ENCODE data around the gene SIGLEC15. TPM values are rescaled to one million over a fixed set of nuclear protein-coding genes. Genes with fewer than 3 reads are reported as not detected.

The SIGLEC15 gene
- total RNA-seq, 1 experiment from 2014 or later, result 0.13 TPM

- no peak overlapping the region for H3K23ac ChIP-seq (ENCODE audit: insufficient read length, low read depth, low read length)
- no peak overlapping the region for H2BK120ac ChIP-seq (ENCODE audit: low read depth, low read length, poor library complexity, severe bottlenecking)
- H4K5ac ChIP-seq (ENCODE audit: insufficient read length, low read depth, low read length), result no peak overlapping the region
- H4K20me1 ChIP-seq (ENCODE audit: control insufficient read depth, insufficient read depth, insufficient read length), result no peaks in the 10 kb centered on the region
- no peak overlapping the region for H2BK12ac ChIP-seq (ENCODE audit: insufficient read length, low read depth, low read length)
- H2BK5ac ChIP-seq (ENCODE audit: insufficient read length, low read length), result no peak overlapping the region
- no peaks in the 10 kb centered on the region for H3K4me1 ChIP-seq (ENCODE audit: insufficient read depth, low read length)
- H3K79me1 ChIP-seq (ENCODE audit: insufficient read depth, low read depth, low read length, poor library complexity, severe bottlenecking), result no peaks in the 10 kb centered on the region
- no peak overlapping the region for H2BK20ac ChIP-seq (ENCODE audit: low read depth, low read length, poor library complexity, severe bottlenecking)
- H3K4me2 ChIP-seq (ENCODE audit: insufficient read depth, insufficient read length, low read length), result no peak overlapping the region
- no peak overlapping the region for H3K56ac ChIP-seq (ENCODE audit: insufficient read length, low read depth, low read length)
- no peak overlapping the region for H4K8ac ChIP-seq (replicated peaks; ENCODE audit: insufficient read length, low read depth, low read length)
- no CpG with 5 or more reads among the region's 10 CpGs for WGBS (ENCODE audit: extremely low coverage, insufficient read length, low lambda C conversion rate)
- TF ChIP-seq CTCF (conservative IDR thresholded peaks at IDR 0.05), result peak; percentile 62
- H3K9me3 Mint-ChIP-seq, result no peaks in the 10 kb centered on the region
- no peak overlapping the region for H2BK15ac ChIP-seq (ENCODE audit: low read depth, low read length)
- no peak overlapping the region for H3K9ac ChIP-seq (ENCODE audit: extremely low read depth, insufficient read length, low read length)
- H3K4me1 Mint-ChIP-seq, result peaks cover 12 to 15% of the 10 kb centered on the region in 2 experiments
- H2AK5ac ChIP-seq (ENCODE audit: insufficient read length, low read length), result no peak overlapping the region
- H3K23me2 ChIP-seq (ENCODE audit: insufficient read length, low read depth, low read length, poor library complexity, severe bottlenecking), result no peaks in the 10 kb centered on the region
- no peaks in the 10 kb centered on the region for H3K27me3 Mint-ChIP-seq (ENCODE audit: low read depth)
- no peak overlapping the region for H3K4me3 Mint-ChIP-seq
- DNase-seq, result peak; percentile 59
- H3K27me3 ChIP-seq (ENCODE audit: insufficient read depth, low read length), result no peaks in the 10 kb centered on the region
- H3K27ac Mint-ChIP-seq, result peak overlapping the region in 1 of 3 experiments; percentile 51; a peak in 1 of 7 replicates
- H3K4ac ChIP-seq (ENCODE audit: low read depth, low read length), result no peak overlapping the region
- H4K91ac ChIP-seq (ENCODE audit: insufficient read length, low read depth, low read length), result no peak overlapping the region
- no peak overlapping the region for H2AFZ ChIP-seq (ENCODE audit: low read length)
- peaks cover 4 to 20% (median 18%) of the 10 kb centered on the region in 3 experiments; a peak in 6 of 7 replicates for H3K36me3 Mint-ChIP-seq (ENCODE audit: insufficient read depth in 1 of 3, low read depth in 3 of 3)
- H3K18ac ChIP-seq (ENCODE audit: insufficient read length, low read depth, low read length), result no peak overlapping the region
- H3K27ac ChIP-seq (ENCODE audit: insufficient read length, low read depth, low read length), result no peak overlapping the region
- H3K79me2 ChIP-seq (ENCODE audit: insufficient read depth, low read length), result no peaks in the 10 kb centered on the region
- no peak overlapping the region for H3T11ph ChIP-seq (ENCODE audit: low read length)
- H3K9me3 ChIP-seq (ENCODE audit: control insufficient read depth, low read depth, low read length), result no peaks in the 10 kb centered on the region
- no peak overlapping the region for H3K14ac ChIP-seq (ENCODE audit: insufficient read depth, low read length)
Observed at GRCh38 chr18:45850021-45850420, 24.5 kb downstream of the SIGLEC15 start.

All from H9 (cell line).